GM19372 (cell line): ENCODE results near the gene PLAC9.
A peak's percentile ranks its signal among the peaks of the same experiment; 100 is the strongest.

ENCODE experiments used
- ATAC-seq: cut with Tn5 transposase; IDR thresholded peaks from one replicate; pipeline ENCODE4 v1.9.1; 2021; ENCODE audit warnings: mild to moderate bottlenecking, low read depth, moderate library complexity; ENCODE audit not compliant: unreplicated experiment

The PLAC9 gene

GRCh38 chr10:80159166-80159873 is 26.8 kb downstream of the PLAC9 start:
- no peak for ATAC-seq

GRCh38 chr10:80160361-80161320 is 28.1 kb downstream of the PLAC9 start:
- ATAC-seq: no peak

GRCh38 chr10:80161321-80162083 is 29.0 kb downstream of the PLAC9 start:
- ATAC-seq: no peak

DNA sequence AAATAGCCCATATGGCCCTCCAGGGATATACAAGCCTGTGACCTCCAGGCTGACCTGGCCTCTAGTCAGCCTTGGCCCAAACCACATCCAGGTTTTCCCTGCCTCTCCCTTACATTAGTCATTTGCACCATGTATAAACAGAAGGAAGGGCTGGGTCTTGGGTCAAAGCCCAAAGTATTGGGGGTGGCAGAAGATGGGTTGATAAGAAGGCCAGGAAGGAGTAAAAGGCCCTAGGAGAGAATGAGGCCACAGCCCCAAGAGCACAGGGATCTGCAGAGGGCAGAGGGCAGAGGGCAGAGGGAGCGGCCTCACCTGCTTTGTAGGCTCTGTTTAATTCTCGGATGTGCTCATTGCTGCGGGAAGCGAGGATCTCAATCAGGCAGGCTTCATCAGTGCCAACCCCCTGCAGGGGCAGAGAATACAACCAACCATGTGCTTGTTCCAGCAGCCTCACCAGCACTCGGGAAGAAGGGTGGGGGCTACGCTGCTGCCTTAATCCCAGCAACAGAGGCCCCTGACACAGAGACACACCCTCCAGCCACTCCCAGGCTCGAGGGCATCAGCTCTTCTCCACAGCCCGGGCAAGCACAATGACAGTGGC is 31.3 kb downstream of the PLAC9 start:
- no peak for ATAC-seq

GRCh38 chr10:80164596-80164995 is 32.1 kb downstream of the PLAC9 start:
- ATAC-seq: no peak

DNA sequence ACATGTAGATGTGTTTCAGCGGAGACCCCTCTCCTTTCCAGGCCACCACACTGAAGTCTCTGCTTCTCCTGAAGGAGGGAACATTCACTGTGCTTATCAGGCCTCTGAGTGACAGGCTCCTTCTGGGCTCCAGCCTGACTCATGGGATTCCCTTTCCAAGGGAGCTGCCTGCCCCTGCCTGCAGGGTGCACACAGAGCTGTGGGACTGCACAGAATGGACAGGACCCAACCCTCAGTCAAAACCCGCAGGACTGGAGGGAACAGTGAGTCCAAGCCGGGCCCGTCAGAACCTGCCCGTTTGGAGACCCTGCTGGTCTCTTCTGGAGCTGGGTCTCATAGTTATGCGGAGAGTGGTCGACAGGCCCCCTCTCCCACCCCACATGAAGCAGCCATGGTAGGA is 32.6 kb downstream of the PLAC9 start:
- no peak for ATAC-seq

- ATAC-seq: no peak
Observed at GRCh38 chr10:80166581-80167470, 34.3 kb downstream of the PLAC9 start.

- ATAC-seq: no peak
Observed at GRCh38 chr10:80167471-80168161, 35.1 kb downstream of the PLAC9 start.

GRCh38 chr10:80168162-80168511 is 35.6 kb downstream of the PLAC9 start:
- ATAC-seq: no peak

GRCh38 chr10:80168679-80169380 is 36.3 kb downstream of the PLAC9 start:
- peak; percentile 52 for ATAC-seq

DNA sequence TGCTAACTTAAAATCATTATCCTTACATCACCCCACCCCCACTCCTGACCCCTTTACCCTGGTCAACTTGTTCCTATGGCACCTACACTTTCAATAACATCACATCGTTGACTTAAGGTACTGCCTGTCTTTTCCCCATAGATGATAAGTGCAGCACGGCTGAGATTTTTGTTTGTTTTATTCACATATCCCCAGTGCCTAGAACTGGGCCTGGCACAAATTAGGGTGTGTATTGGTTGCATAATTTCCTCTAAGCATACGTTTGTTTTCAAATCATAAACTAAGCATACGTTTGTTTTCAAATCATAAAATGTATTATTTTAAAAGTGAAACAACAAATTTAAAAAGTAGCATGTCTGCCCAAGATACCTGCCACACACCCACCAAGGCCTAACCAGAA is 37.5 kb downstream of the PLAC9 start:
- ATAC-seq: no peak

DNA sequence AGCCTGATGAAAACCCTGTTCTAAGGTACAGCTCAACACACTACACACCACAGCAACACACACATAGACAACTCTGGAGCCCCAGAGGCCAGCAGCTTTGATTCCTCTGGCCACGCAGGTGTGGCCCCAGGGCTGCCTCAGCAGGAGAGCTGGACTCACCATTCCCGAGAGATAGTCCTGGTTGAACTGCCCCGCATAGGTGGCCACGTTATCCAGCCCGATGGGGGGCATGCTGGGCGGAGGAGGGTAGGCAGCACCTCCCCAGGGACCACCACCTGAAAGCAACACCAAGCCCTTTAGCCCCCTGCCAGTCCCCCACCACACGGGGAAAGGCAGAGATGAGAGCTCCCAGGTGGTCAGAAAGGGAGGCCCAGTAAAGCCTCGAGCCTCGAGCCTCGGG is 38.1 kb downstream of the PLAC9 start:
- no peak for ATAC-seq

DNA sequence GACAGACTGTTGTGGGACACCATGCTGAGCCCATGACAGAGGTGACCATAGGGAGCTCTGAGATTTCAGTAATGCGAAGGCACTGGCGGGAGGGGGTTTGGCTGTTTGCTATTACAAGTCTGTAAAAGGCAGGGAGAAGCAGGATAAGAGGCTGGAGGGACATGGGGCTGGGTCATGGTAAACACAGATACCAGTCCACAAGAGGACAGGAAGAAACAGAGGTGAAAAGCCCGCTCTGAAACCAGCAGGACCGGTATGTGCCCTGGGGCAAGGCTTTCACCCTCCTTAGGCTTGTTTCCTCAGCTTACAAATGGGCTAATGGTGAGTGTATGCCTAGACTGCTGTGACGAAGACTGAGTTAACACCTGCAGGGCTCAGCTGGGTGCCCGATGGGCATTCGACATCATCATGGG is 38.7 kb downstream of the PLAC9 start:
- no peak for ATAC-seq

DNA sequence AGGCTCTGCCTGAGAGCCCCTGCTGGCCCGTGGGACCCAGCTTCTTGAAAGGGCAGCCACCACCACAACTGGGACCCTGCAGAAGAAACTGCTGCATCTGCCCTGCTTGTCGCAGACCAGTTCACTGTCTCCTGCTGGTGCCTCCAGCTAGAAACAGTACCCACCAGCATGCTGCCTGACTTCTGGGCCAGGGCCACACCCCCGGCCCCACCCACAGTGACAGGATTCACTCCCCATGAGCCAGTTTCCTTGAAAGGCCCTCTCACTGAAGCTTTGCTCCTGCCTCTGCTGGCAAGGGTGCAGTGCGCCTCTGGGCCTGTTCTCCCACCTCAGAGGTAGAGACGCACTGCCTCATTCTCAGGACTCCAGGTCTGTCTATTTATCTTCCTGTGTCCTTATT is 40.4 kb downstream of the PLAC9 start:
- no peak for ATAC-seq

DNA sequence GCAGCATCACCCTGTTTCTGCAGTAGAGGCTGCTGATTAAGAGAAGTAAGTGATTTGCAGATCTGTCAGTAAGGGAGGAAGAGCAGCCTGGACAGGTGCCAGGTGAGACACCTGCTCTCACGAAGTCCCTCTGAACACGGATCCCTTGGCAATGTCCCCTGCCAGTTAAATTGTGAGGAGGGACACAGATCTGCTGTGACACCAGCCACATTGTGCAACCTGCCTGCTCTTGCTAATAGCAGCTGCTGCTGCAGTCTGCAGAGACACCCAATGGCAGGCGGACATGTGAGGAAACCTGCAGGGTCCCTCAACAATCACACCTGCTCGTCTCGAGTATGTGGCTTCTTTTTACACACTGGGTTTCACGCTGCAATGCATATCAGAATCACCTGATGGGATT is 40.9 kb downstream of the PLAC9 start:
- no peak for ATAC-seq

- ATAC-seq: no peak
Observed at GRCh38 chr10:80174641-80175395, 42.3 kb downstream of the PLAC9 start.

GRCh38 chr10:80176526-80176925 is 44.0 kb downstream of the PLAC9 start:
- no peak for ATAC-seq
